ENCODE measurements around the gene LIMK1. TPM values are rescaled to one million over a fixed set of nuclear protein-coding genes. Genes with fewer than 3 reads are reported as not detected.

The LIMK1 gene
- total and polyA plus RNA-seq, 2 of the 4 experiments (the other 2 are of a cell fraction) = 25.8 to 48.0 TPM

GRCh38 chr7:74121401-74122249 is 38.0 kb downstream of the LIMK1 start:
- H3K4me1 ChIP-seq (ENCODE audit: control insufficient read depth, insufficient read depth, low read length) = no peaks in the 10 kb centered on the region
- H3K9me1 ChIP-seq (ENCODE audit: insufficient read depth, low read length) = no peaks in the 10 kb centered on the region
- ChIA-PET CTCF (no interaction called here), POLR2A (ENCODE audit: unreplicated experiment) (no interaction called here)
- no peak overlapping the region for H4K91ac ChIP-seq (ENCODE audit: insufficient read depth, low read depth, low read length)
- H2BK20ac ChIP-seq (ENCODE audit: low read depth, low read length) = no peak overlapping the region
- ATAC-seq (ENCODE audit: low read depth) (no peak), DNase-seq (no peak)
- WGBS, 2 experiments (ENCODE audit: extremely low coverage in 2 of 2, insufficient read length in 1 of 2) = 82% methylated on average over 8 of the region's 26 CpGs; no CpG with 5 or more reads in 1 of the 2 experiments
- no peak overlapping the region for H3K4me2 ChIP-seq (ENCODE audit: low read depth, low read length)
- no peak overlapping the region for H4K5ac ChIP-seq (ENCODE audit: low read depth, low read length)
- no peak overlapping the region for H3K4ac ChIP-seq (ENCODE audit: low read depth, low read length)
- H2BK15ac ChIP-seq (ENCODE audit: low read depth, low read length) = no peak overlapping the region
- no peak overlapping the region for H2AK5ac ChIP-seq (ENCODE audit: low read depth, low read length)
- dilution Hi-C loops (cut with HindIII; ENCODE audit: low sequenced_read_pairs, unreplicated experiment) (no loop called here), intact Hi-C loops (cut with micrococcal nuclease) (no loop called here), in situ Hi-C loops (cut with MboI; ENCODE audit: low sequenced_read_pairs) (no loop called here)
- no peaks in the 10 kb centered on the region for H4K20me1 ChIP-seq (ENCODE audit: insufficient read depth, low read length)
- no TSS peak for BruUV-seq (replicated peaks)
- H4K8ac ChIP-seq (ENCODE audit: low read depth in 2 of 2, low read length in 2 of 2) = no peak overlapping the region
- no peaks in the 10 kb centered on the region for H3K9me3 ChIP-seq (ENCODE audit: control insufficient read depth, insufficient read depth, low read length)
- H3K9ac ChIP-seq (ENCODE audit: low read depth, low read length) = no peak overlapping the region
- no peak overlapping the region for H3K23ac ChIP-seq (ENCODE audit: low read depth, low read length)
- H2BK120ac ChIP-seq (ENCODE audit: low read depth, low read length) = no peak overlapping the region
- TF ChIP-seq RCOR1 (IDR thresholded peaks at IDR 0.05; ENCODE audit: insufficient replicate concordance, low read length) (no peak), USF2 (IDR thresholded peaks at IDR 0.05; ENCODE audit: low read depth, low read length) (no peak), SMC3 (IDR thresholded peaks at IDR 0.05; ENCODE audit: low read depth, low read length) (no peak), FOS (IDR thresholded peaks at IDR 0.05; ENCODE audit: low read depth, low read length) (no peak), MAZ (IDR thresholded peaks at IDR 0.05; ENCODE audit: borderline replicate concordance, low read depth, low read length) (no peak), POLR2A (IDR thresholded peaks at IDR 0.05; ENCODE audit: low read depth, low read length) (no peak), BHLHE40 (IDR thresholded peaks at IDR 0.05; ENCODE audit: low read depth, low read length) (no peak), MXI1 (IDR thresholded peaks at IDR 0.05; ENCODE audit: borderline replicate concordance, low read depth, low read length) (no peak), NFE2L2 (IDR thresholded peaks at IDR 0.05; ENCODE audit: low read depth, low read length) (no peak)
- H3K79me1 ChIP-seq (ENCODE audit: low read depth in 1 of 2, low read length in 2 of 2) = no peaks in the 10 kb centered on the region
- H3K27ac ChIP-seq (ENCODE audit: insufficient read depth, low read length) = no peak overlapping the region
- H2AFZ ChIP-seq (replicated peaks; ENCODE audit: low read length, poor library complexity) = no peak overlapping the region
- no peaks in the 10 kb centered on the region for H3K27me3 ChIP-seq (ENCODE audit: control insufficient read depth, insufficient read depth, low read length)
- no peak overlapping the region for H2BK5ac ChIP-seq (ENCODE audit: low read depth, low read length, poor library complexity, severe bottlenecking)
- H2AK9ac ChIP-seq (replicated peaks; ENCODE audit: low read depth, low read length, poor library complexity) = no peak overlapping the region
- H3K56ac ChIP-seq (ENCODE audit: extremely low read depth, insufficient read depth, low read length) = no peak overlapping the region
- H3K36me3 ChIP-seq (ENCODE audit: control insufficient read depth, insufficient read depth, low read length) = peaks cover 31% of the 10 kb centered on the region
- H3K4me3 ChIP-seq (ENCODE audit: insufficient read depth, low read depth, low read length) = no peak overlapping the region
- no peak overlapping the region for H3K18ac ChIP-seq (ENCODE audit: low read depth, low read length)
- H3K14ac ChIP-seq (replicated peaks; ENCODE audit: low read depth, low read length) = no peak overlapping the region

Data from IMR-90 (cell line).